H1 (cell line): ENCODE data around the gene NREP. TPM values are rescaled to one million over a fixed set of nuclear protein-coding genes. Genes with fewer than 3 reads are reported as not detected.

ENCODE experiments used
- CTCF ChIA-PET: fragments of 300-600 bp; sonication (Branson Sonifier 250); formaldehyde crosslinking; loops from one replicate; lab custom pipeline; 2021; ENCODE audit not compliant: partially characterized antibody; lab: Charles Lee
- POLR2A ChIA-PET: fragments of 300-600 bp; sonication (Branson Sonifier 250); formaldehyde crosslinking; loops from one replicate; lab custom pipeline; 2021; ENCODE audit warnings: inconsistent platforms; ENCODE audit not compliant: partially characterized antibody; lab: Charles Lee
- DNase-seq, 2 experiments: peaks; one replicate each; pipeline versions ENCODE4 v3.0.0 to v3.0.0-alpha.2; 2010 to 2022; ENCODE audit warnings: low spot score in 2 of 2, low read depth in 1 of 2, mixed read lengths in 1 of 2
- FAIRE-seq: peaks from 2 replicates; lab custom pipeline; 2011; peaks lifted over from hg19 to GRCh38; lab: Jason Lieb, UNC
- H2AFZ ChIP-seq: 2 replicates; pipeline ENCODE4 v1.8.1; 2012; ENCODE audit warnings: low read length, inconsistent platforms
- H2AK5ac ChIP-seq: 2 replicates; pipeline ENCODE4 v1.6.1; 2013; ENCODE audit warnings: low read depth, low read length
- H2BK120ac ChIP-seq: replicated peaks from 2 replicates; pipeline ENCODE3; 2013; ENCODE audit warnings: low read depth, low read length, inconsistent platforms
- H2BK12ac ChIP-seq: 2 replicates; pipeline ENCODE4 v1.6.1; 2013; ENCODE audit warnings: low read depth, low read length
- H2BK15ac ChIP-seq: 2 replicates; pipeline ENCODE4 v1.6.1; 2013; ENCODE audit warnings: low read length
- H2BK20ac ChIP-seq: 2 replicates; pipeline ENCODE4 v1.6.1; 2013; ENCODE audit warnings: low read length
- H2BK5ac ChIP-seq: 2 replicates; pipeline ENCODE4 v1.6.1; 2013; ENCODE audit warnings: low read depth, low read length
- H3K14ac ChIP-seq: 2 replicates; pipeline ENCODE4 v1.6.1; 2013; ENCODE audit warnings: inconsistent platforms; ENCODE audit not compliant: insufficient read length
- H3K18ac ChIP-seq: 2 replicates; pipeline ENCODE4 v1.6.1; 2013; ENCODE audit warnings: low read length; ENCODE audit errors: extremely low read depth
- H3K23ac ChIP-seq: 2 replicates; pipeline ENCODE4 v1.6.1; 2013; ENCODE audit warnings: inconsistent platforms; ENCODE audit not compliant: insufficient read length
- H3K23me2 ChIP-seq: 2 replicates; pipeline ENCODE4 v1.6.1; 2013; ENCODE audit warnings: low read depth, low read length
- H3K27ac ChIP-seq: 2 replicates; pipeline ENCODE4 v1.6.1; 2011; ENCODE audit warnings: low read depth, low read length, inconsistent platforms
- H3K27me3 ChIP-seq, 4 experiments: replicated peaks in 1 of 4; 1 replicate in 1 of 4; 2 replicates in 3 of 4; pipeline versions ENCODE4 v1.6.1 to v1.8.1; 2011 to 2013; ENCODE audit warnings: low read length in 3 of 4, mild to moderate bottlenecking in 3 of 4, inconsistent platforms in 2 of 4, mixed read lengths in 2 of 4, moderate library complexity in 1 of 4; ENCODE audit not compliant: control insufficient read depth in 3 of 4, insufficient read depth in 3 of 4; ENCODE audit errors: extremely low read depth in 1 of 4
- H3K36me3 ChIP-seq, 4 experiments: 2 replicates each; pipeline versions ENCODE4 v1.6.1 to v1.8.1; 2011 to 2013; ENCODE audit warnings: mild to moderate bottlenecking in 4 of 4, low read length in 3 of 4, moderate library complexity in 2 of 4, control low read depth in 1 of 4, inconsistent platforms in 1 of 4; ENCODE audit not compliant: insufficient read depth in 4 of 4, control insufficient read depth in 2 of 4
- H3K4ac ChIP-seq: replicated peaks from 2 replicates; pipeline ENCODE3; 2013; ENCODE audit warnings: low read length, low read depth, mixed read lengths, inconsistent platforms; ENCODE audit not compliant: insufficient read length
- H3K4me1 ChIP-seq, 4 experiments: replicated peaks in 1 of 4; 1 replicate in 1 of 4; 2 replicates in 3 of 4; pipeline versions ENCODE4 v1.6.1 to v1.8.1; 2011 to 2013; ENCODE audit warnings: low read length in 3 of 4, inconsistent platforms in 2 of 4, mixed read lengths in 1 of 4; ENCODE audit not compliant: insufficient read depth in 4 of 4, control insufficient read depth in 3 of 4
- H3K4me2 ChIP-seq, 2 experiments: 2 replicates each; pipeline versions ENCODE4 v1.6.1 to v1.8.1; 2011 to 2013; ENCODE audit warnings: low read depth in 2 of 2, low read length in 2 of 2, control low read depth in 1 of 2, inconsistent platforms in 1 of 2, mild to moderate bottlenecking in 1 of 2; ENCODE audit not compliant: insufficient read depth in 1 of 2
- H3K4me3 ChIP-seq, 4 experiments: fragments of 200-600, 300-600 bp in 1 of 4; sonication (generic), shearing (Covaris generic), sonication (Bioruptor Twin) in 1 of 4; 2 replicates each; pipeline versions ENCODE4 v1.5.1 to v1.8.1; 2011 to 2016; ENCODE audit warnings: low read length in 4 of 4, low read depth in 3 of 4, control low read depth in 2 of 4, inconsistent platforms in 2 of 4, mild to moderate bottlenecking in 2 of 4, mixed read lengths in 1 of 4, moderate library complexity in 1 of 4; ENCODE audit not compliant: insufficient read depth in 2 of 4; ENCODE audit errors: extremely low read depth in 1 of 4
- H3K56ac ChIP-seq: replicated peaks from 2 replicates; pipeline ENCODE3; 2013; ENCODE audit warnings: low read depth, mild to moderate bottlenecking, mixed read lengths, low read length, inconsistent platforms; ENCODE audit not compliant: insufficient read length
- H3K79me1 ChIP-seq: 2 replicates; pipeline ENCODE4 v1.6.1; 2013; ENCODE audit warnings: low read depth, low read length, control low read depth
- H3K79me2 ChIP-seq, 2 experiments: 2 replicates each; pipeline versions ENCODE4 v1.6.1 to v1.8.1; 2012 to 2013; ENCODE audit warnings: low read length in 2 of 2, mild to moderate bottlenecking in 2 of 2, inconsistent platforms in 1 of 2; ENCODE audit not compliant: insufficient read depth in 2 of 2, control insufficient read depth in 1 of 2
- H3K9ac ChIP-seq, 4 experiments: replicated peaks in 1 of 4; 1 replicate in 1 of 4; 2 replicates in 3 of 4; pipeline versions ENCODE4 v1.6.1 to v1.8.1; 2011 to 2013; ENCODE audit warnings: low read depth in 3 of 4, low read length in 3 of 4, control low read depth in 2 of 4, mild to moderate bottlenecking in 2 of 4, moderate library complexity in 2 of 4, inconsistent platforms in 1 of 4; ENCODE audit errors: extremely low read depth in 1 of 4
- H3K9me3 ChIP-seq, 2 experiments: 2 replicates each; pipeline versions ENCODE4 v1.6.1 to v1.8.1; 2012 to 2013; ENCODE audit warnings: mild to moderate bottlenecking in 2 of 2, moderate library complexity in 2 of 2, control low read depth in 1 of 2, inconsistent platforms in 1 of 2, low read depth in 1 of 2, low read length in 1 of 2, mixed read lengths in 1 of 2; ENCODE audit not compliant: insufficient read depth in 2 of 2
- H4K20me1 ChIP-seq, 2 experiments: replicated peaks in 1 of 2; 2 replicates each; pipeline versions ENCODE3 to v1.8.1; 2011 to 2013; ENCODE audit warnings: inconsistent platforms in 2 of 2, low read length in 2 of 2, mild to moderate bottlenecking in 1 of 2; ENCODE audit not compliant: insufficient read depth in 2 of 2, control insufficient read depth in 1 of 2
- H4K5ac ChIP-seq: 2 replicates; pipeline ENCODE4 v1.6.1; 2013; ENCODE audit warnings: low read length, low read depth, mixed read lengths, inconsistent platforms; ENCODE audit not compliant: insufficient read length
- H4K8ac ChIP-seq: 2 replicates; pipeline ENCODE4 v1.8.0; 2013; ENCODE audit warnings: mild to moderate bottlenecking, moderate library complexity, low read length, inconsistent platforms; ENCODE audit not compliant: insufficient read depth; ENCODE audit errors: extremely low read depth
- H4K91ac ChIP-seq: replicated peaks from 2 replicates; pipeline ENCODE3; 2013; ENCODE audit warnings: low read length, mixed read lengths, inconsistent platforms; ENCODE audit not compliant: insufficient read length
- E2F6 ChIP-seq: IDR thresholded peaks from 2 replicates; pipeline ENCODE4 v1.6.1; 2012; ENCODE audit warnings: inconsistent platforms
- TBP ChIP-seq: IDR thresholded peaks from 2 replicates; pipeline ENCODE4 v1.6.1; 2011; ENCODE audit warnings: low read depth, low read length, improper control_type of control experiment
- WGBS, 2 experiments: shearing (Covaris generic) in 1 of 2; methylation state at CpG; one replicate each; pipeline versions ENCODE4 v1.1.6 to v1.1.7; 2013 to 2015; ENCODE audit warnings: low lambda C conversion rate in 2 of 2, mixed read lengths in 2 of 2, inconsistent platforms in 1 of 2, low coverage in 1 of 2, missing lambda C conversion rate in 1 of 2; ENCODE audit not compliant: insufficient replicate concordance in 2 of 2, insufficient coverage in 1 of 2, insufficient read length in 1 of 2; ENCODE audit errors: extremely low coverage in 1 of 2, missing lambda C conversion rate in 1 of 2; 5-methylcytosine and 5-hydroxymethylcytosine counted together
- polyA plus RNA-seq, 7 experiments: library from polyadenylated mRNA; depleted of rRNA in 3 of 7; stranded (reverse) in 5 of 7; unstranded in 2 of 7; fragments of >200 nt in 5 of 7; fragments of 200-250 nt in 2 of 7; gene quantifications; 1 replicate in 5 of 7; 2 replicates in 1 of 7; 4 replicates in 1 of 7; pipeline versions ENCODE4 v1.2.1 to v1.2.3, GENCODE V29; 2011 to 2013; ENCODE audit warnings: missing spikeins in 2 of 7, mixed read lengths in 2 of 7
- total RNA-seq: library from RNA; stranded (reverse); fragmentation: NEBNext Ultra II Directional; extraction: Animal tissue kit (Norgen Biotek cat#: 25700); gene quantifications from 2 replicates; pipeline ENCODE4 v1.2.1, GENCODE V29; 2021

The NREP gene
- total and polyA plus RNA-seq, 2 of the 8 experiments (the other 6 are each of a cell fraction or from before 2014, with no cell fraction given) = 254 to 301 TPM

- H2BK5ac ChIP-seq = no peak overlapping the region
- no peak overlapping the region for H4K8ac ChIP-seq
- no peak overlapping the region for H2AFZ ChIP-seq
- no peaks in the 10 kb centered on the region for H3K27me3 ChIP-seq
- H3K9me3 ChIP-seq = no peaks in the 10 kb centered on the region
- H2BK12ac ChIP-seq = no peak overlapping the region
- no peak overlapping the region for H3K4me2 ChIP-seq
- H4K91ac ChIP-seq = no peak overlapping the region
- no peaks in the 10 kb centered on the region for H3K79me1 ChIP-seq
- H3K79me2 ChIP-seq = no peaks in the 10 kb centered on the region
- H3K9ac ChIP-seq = no peak overlapping the region
- H2AK5ac ChIP-seq = no peak overlapping the region
- H3K4ac ChIP-seq = no peak overlapping the region
- no peak overlapping the region for H2BK20ac ChIP-seq
- H3K14ac ChIP-seq = no peak overlapping the region
- 98% methylated on average over 3 of the region's 3 CpGs; no CpG with 5 or more reads in 1 of the 2 experiments for WGBS, 2 experiments
- no peak overlapping the region for H3K56ac ChIP-seq
- no peak for FAIRE-seq
- H2BK15ac ChIP-seq = no peak overlapping the region
- no peak overlapping the region for H4K5ac ChIP-seq
- no peak overlapping the region for H3K23ac ChIP-seq
- H3K18ac ChIP-seq = no peak overlapping the region
- H3K36me3 ChIP-seq = no peaks in the 10 kb centered on the region
- H4K20me1 ChIP-seq = no peaks in the 10 kb centered on the region
- H3K23me2 ChIP-seq = peaks cover 1% of the 10 kb centered on the region; the same call in 1 of the 2 replicates
- CTCF ChIA-PET = interaction anchor here (0.6 to 1.0 kb wide), 3 partner anchors 20 to 891 kb away, joined by 3 to 4 read pairs (median 3); no protein-coding TSS in a partner anchor
- TF ChIP-seq E2F6 = no peak
- no peak for TF ChIP-seq TBP
- POLR2A ChIA-PET = interaction anchor here (1.6 kb wide), 1 partner anchor 22 kb away, joined by 4 read pairs; no protein-coding TSS in a partner anchor
- no peak overlapping the region for H3K4me3 ChIP-seq
- H3K27ac ChIP-seq = no peak overlapping the region
- DNase-seq = no peak
- H3K4me1 ChIP-seq = no peaks in the 10 kb centered on the region; a peak in 1 of 7 replicates
- no peak overlapping the region for H2BK120ac ChIP-seq
Observed at GRCh38 chr5:111779260-111779921, 22.4 kb upstream of the NREP start.
